WI38 (cell line): ENCODE data around the gene DHX29.

ENCODE experiments used
- H3K4me3 ChIP-seq: 2 replicates; pipeline ENCODE4 v1.5.1; 2011; ENCODE audit warnings: low read depth, mild to moderate bottlenecking, control low read depth, low read length
- TF ChIP-seq, protein P1 (sequence below): IDR thresholded peaks from 2 replicates; pipeline ENCODE4 v1.5.1; 2012; ENCODE audit warnings: low read depth, mild to moderate bottlenecking, control low read depth, low read length

DHX29 gene

DNA sequence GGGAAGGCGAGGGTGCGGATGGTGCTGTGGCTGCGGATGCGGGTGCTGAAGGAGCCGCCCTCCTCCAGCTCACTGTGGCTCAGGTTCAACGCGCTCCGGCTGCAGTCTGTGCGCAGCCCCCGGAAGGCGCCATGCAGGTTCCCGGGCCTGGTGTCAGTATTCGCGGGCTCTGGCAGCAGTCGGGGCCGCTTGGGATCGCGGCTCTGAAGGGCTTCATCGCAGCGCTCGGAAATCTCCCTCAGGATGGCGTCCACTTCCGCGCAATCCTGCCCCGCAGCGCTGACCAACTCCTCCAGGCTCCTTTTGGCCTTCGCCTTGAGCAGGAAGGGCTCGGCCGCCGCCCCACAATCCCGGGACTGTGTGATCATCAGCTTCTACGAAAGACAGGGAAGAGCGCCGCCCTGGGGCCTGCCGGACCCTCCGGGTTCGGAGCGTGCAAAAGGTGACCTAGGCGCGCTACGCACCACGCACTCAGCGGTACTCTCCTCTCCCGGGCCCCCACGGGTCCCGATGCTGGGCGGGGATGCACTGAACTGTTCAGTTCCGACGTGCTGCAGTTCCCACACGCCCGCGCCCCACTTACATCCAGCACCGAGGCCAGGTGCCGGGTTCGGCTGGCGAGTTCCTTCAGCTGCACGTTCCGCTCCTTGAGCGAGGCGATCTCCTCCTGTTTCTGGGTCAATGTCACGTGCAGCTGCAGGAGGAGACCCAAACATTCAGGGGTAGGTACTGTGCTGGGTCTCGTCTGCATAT is 86.9 kb downstream of the DHX29 start:
- TF ChIP-seq, protein P1, sequence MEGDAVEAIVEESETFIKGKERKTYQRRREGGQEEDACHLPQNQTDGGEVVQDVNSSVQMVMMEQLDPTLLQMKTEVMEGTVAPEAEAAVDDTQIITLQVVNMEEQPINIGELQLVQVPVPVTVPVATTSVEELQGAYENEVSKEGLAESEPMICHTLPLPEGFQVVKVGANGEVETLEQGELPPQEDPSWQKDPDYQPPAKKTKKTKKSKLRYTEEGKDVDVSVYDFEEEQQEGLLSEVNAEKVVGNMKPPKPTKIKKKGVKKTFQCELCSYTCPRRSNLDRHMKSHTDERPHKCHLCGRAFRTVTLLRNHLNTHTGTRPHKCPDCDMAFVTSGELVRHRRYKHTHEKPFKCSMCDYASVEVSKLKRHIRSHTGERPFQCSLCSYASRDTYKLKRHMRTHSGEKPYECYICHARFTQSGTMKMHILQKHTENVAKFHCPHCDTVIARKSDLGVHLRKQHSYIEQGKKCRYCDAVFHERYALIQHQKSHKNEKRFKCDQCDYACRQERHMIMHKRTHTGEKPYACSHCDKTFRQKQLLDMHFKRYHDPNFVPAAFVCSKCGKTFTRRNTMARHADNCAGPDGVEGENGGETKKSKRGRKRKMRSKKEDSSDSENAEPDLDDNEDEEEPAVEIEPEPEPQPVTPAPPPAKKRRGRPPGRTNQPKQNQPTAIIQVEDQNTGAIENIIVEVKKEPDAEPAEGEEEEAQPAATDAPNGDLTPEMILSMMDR = no peak
- no peak overlapping the region for H3K4me3 ChIP-seq

DNA sequence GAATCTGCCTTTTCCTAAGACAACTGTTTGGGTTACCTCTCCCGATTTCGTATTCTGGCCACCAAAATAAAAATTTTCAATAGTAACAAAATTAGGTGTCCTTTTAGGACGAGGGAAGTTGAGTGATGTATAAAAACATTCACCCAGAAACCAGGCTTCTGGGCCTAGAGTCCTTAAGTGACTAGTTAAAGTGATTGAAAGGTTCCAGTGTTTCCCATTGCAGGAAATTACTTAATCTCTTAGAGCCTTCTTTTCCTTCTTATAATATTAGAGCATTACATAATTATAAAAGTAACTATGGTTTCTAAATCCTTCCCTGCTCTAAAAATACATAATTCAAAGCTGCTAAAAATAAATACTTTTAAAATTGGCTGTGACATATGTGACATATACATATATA is 87.7 kb downstream of the DHX29 start:
- H3K4me3 ChIP-seq = no peak overlapping the region
- TF ChIP-seq, protein P1 = no peak

DNA sequence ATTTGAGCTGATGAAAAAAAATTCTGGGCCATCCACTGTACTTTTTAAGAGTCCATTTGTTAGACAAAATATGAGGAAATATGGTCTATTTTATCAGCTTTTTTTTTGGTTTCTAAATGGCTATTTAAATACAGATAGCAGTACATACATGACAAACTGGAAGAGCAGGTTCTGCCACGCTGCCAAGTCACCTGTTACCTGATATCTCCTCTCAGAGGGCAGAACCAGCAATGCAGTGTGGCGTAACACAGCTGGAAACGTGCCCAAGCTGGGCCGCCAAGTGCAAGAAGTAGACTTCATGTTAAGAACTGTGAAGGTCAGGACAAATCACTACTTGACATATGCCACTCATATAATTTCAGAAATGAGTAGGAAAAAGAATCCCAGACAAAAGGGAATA is 88.5 kb downstream of the DHX29 start:
- TF ChIP-seq, protein P1 = no peak
- no peak overlapping the region for H3K4me3 ChIP-seq

DNA sequence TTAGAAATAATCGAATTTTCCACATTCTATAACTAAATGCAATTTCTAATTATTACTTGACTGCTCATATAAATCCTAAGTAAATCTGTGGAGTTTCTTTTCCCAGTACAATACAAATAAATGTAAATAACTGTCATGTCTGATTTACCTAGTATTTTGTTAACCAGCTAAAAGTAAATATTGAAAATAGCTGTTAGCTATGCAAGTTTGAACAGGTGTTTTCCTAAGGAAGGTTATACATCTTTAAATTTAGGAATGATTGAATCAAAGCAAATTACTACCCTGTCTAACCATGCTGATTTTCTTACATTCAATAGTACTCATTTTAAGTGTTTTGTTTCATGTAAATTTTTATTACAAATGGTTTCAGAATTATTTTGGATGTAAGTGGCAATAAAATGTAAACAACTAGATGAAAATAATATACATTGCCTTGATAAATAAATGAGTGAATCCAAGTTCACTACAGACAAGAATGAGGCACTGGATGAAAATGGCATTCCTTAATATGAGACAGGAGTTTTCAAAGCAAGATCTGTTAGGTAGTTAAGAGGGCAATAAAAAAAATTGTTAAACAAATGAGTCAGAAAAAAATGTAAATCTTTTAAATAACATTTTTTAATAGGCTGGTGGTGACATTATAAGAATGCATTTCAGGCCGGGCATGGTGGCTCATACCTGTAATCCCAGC is 96.2 kb downstream of the DHX29 start:
- no peak overlapping the region for H3K4me3 ChIP-seq
- TF ChIP-seq, protein P1 = no peak
